NOMO-1 treated with dmso at 0.1 percent for 144 hours (cell line): ENCODE data around the gene DTWD2.

Experiments used
- DNase-seq: peaks from one replicate; lab custom pipeline; 2025; ENCODE audit not compliant: unreplicated experiment; lab: John Stamatoyannopoulos, UW

Gene DTWD2, protein sequence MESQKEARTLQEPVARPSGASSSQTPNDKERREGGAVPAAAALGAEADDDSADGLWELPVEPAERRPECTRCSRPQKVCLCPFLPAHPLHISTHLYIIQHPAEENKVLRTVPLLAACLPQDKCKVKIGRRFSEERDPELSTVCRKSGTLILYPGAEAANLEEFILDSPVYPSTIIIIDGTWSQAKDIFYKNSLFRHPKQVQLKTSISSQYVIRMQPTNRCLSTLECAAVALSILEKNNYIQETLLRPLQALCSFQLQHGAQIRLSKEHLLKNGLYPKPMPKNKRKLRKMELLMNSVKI

DNA sequence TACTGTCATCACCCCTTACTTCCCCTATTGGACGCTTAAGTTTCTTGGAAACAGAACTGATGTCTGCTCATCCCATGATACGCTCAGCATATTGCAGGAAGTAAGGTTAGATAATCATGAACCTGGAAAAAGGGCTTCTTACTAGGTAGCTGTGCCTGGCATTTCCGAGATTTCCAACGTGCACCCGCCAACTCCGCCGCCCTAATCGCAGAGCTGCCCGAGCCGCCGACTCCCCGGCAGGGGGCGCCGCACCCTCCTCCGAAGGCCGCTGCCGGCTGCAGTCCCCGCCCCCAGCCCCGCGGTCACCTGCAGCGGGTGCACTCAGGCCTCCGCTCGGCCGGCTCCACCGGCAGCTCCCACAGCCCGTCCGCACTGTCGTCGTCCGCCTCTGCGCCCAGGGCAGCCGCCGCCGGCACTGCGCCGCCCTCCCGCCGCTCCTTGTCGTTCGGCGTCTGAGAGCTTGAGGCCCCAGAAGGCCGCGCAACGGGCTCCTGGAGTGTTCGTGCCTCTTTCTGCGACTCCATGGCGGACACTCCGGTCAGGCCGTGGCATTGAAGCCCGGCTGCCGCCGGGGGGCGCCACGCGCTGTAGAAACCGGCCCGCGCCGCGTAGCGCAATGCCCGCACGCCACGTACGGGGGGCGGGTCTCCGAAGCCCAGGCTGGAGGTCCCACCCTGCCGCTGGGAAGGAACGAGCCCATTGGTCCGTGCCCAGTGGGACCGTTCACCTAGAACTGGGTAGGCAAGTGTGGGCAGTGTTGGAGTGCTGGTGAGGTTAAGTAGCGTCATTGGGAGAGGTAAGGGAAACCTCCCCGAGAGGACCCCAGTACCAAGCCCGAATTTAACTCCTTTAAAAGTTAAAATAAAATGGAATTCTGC, at the start of gene DTWD2:
DTWD2 (minus strand) TSS at position 560 of the 878 bp plus-strand sequence; CDS start at position 524, 36 bp downstream.
- DNase-seq: peak; percentile 81

DNA sequence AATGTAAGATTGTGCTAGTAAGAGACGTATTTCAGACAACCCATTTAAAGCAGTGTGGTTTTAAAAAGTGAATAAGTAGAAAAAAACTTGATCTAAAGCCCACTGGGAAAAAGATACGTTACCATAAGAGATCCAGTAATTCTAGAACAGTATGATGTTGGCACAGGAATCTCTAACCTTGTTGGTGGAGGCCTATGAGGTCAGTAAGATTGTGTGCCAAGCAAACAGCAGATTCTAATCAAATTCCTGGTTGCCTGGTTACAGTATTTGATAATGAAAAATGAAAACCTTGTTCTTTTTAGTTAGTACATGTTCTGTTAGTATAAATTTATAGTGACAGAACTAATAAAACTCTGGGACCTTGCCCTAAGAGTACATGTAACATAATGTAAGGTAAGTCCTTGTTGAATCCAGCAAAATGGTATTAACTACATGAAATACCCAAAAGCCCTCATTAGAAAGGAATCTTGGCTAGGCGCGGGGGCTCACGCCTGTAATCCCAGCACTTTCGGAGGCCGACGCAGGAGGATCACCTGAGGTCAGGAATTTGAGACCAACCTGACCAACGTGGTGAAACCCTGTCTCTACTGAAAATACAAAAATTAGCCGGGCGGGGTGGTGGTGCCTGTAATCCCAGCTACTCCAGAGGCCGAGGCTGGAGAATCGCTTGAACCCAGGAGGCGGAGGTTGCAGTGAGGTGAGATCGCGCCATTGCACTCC, 49.3 kb upstream of the DTWD2 start:
- DNase-seq: no peak

DNA sequence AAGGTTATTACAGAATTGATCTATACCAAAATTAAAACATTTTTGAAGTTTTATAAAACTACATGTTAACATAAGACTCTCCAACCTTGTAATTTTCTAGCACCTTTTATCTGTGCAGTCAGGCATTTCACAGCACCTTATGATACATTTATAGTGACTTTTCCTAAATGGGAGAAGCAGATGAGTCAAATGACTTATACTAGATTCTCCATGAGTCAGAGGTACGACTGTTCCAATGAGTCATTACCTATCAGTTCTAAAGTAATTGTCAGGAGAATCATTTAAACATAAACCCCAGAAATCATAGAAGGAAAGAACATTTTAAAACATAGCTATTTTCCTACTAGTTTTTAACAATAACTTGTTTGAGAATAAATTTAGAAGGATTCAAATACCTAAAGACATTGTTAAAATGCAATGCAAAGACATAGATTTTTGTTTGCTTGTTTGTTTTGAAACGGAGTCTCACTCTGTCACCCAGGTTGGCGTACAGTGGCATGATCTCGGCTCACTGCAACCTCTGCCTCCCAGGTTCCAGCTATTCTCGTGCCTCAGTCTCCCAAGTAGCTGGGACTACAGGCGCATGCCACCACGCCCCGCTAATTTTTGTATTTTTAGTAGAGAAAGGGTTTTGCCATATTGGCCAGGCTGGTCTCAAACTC, 47.9 kb upstream of the DTWD2 start:
- no peak for DNase-seq

DNA sequence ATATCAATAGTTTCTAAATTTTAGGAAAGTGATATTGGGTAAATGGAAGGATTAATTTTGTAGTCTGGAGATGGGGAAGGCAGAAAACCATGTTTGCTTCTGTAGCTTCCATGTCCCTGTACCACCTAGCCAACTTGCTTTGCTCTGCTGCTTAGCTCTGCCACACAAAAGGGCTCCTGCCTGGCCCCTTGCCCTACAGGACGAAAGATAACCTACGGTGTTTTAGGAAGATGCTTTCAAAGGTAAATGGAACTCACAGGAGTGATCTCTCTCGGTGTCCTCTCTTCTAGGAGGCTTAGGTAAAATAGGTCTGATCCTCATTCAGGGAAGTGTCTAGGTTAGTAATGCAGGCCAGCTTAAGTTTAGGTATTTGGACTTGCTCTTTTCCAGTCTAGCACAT, 44.8 kb upstream of the DTWD2 start:
- no peak for DNase-seq

DNA sequence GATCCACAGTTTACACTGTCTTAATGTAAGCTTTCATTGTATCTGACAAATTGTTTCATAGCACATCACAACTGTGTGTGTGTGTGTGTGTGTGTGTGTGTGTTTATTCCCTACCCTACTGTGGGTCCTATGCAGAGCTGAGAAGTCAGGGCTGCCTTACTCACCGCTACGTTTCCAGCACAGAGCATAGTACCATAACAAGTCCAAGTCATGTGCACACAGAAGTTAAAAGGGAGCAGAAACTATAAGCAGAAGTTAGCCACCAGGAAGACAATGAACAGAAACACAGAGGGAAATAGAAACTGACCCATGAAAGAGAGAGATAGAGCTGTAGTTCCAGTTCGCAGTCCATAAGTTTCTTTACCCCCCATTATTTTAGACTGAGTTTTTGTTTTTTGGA, 44.3 kb upstream of the DTWD2 start:
- DNase-seq: peak; percentile 50

DNA sequence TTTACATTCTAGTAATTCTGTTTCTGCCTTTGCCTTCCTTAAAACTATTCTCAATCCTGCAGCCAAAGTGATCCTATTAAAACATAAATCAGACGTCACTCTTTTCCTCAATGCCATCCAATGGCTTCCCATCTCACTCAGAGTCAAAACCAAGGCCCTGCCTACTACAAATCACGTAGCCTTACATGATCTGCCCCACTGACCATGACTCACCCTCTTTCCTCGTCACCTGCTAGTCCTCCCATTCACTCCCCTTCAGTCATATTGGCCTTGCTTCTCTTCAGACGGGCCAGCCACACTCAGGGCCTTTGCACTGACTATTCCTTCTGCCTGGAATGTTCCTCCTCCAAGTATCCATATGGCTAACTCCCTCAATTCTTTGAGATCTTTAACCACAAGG, 43.6 kb upstream of the DTWD2 start:
- DNase-seq: no peak

DNA sequence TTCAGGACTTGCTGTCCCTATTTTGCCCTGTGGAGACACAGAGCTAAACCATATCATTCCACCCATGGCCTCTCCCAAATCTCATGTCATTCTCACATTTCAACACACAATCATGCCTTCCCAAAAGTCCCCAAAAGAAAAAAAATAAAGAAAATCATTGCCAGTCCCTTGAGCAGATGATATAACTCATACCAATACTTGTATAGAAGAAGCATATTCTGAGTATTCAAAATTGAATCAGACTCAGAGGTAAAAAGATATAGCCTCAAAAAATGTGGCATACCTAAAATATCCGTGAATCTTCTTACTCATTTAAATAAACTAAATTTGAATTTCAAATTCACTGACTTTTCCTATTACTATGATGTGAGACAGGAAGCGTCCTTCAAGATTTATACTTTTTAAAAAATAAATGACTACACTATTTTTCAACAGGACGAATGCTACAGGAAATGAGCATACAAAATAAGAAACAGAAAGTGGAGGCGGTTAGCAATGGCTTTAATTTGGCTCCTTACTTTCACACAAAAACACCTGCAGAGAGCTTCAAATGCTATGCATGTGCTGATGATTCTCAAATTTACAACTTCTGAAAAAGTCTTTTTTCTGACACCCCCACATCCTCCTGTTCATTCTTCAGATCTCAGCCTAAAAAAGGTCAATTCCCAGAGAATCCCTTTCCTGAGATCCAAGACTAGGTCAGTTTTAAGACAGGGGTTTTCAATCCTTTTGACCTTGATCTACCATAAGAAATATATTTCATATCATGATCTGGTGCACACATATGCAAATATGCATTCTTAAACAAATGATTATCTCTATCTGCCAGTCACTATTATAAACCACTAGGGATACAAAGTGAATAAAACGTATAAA, 42.9 kb upstream of the DTWD2 start:
- no peak for DNase-seq

DNA sequence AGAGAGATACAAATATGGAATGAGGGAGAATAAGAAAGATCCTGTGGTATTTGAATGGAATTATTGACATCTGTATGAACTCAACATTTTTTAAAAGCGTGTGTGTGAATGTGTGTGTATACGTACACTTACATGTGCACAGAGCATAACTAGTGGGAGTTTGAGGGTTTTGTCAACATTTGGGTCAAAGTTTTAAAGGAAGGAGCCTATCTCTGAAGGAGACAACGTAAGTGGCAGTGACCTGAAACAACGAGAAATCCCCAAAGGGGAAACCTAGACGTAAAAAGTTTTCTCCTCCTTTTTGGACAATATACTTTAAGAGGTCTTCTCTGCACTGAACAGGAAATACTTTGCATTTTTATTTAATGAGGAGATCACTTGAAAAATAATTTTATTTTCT, 40.2 kb upstream of the DTWD2 start:
- no peak for DNase-seq

DNA sequence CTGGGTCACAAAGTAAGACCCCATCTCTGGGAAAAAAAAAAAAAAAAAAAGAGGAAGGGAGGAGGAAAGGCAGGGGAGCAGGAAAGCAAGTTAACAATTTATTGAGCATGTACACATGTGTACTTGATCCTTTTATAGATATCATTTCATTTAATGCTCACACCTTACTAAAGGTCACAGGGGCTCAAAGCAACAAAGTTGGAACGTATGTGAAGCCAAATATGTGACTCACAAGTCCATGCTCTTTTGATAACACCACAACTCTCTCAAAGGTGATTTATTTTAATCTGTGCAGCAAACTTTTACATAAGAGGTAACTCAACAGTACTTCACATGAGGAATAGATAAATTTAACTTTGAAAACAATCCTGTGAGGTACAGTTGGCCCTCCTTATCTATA, 34.4 kb upstream of the DTWD2 start:
- no peak for DNase-seq

DNA sequence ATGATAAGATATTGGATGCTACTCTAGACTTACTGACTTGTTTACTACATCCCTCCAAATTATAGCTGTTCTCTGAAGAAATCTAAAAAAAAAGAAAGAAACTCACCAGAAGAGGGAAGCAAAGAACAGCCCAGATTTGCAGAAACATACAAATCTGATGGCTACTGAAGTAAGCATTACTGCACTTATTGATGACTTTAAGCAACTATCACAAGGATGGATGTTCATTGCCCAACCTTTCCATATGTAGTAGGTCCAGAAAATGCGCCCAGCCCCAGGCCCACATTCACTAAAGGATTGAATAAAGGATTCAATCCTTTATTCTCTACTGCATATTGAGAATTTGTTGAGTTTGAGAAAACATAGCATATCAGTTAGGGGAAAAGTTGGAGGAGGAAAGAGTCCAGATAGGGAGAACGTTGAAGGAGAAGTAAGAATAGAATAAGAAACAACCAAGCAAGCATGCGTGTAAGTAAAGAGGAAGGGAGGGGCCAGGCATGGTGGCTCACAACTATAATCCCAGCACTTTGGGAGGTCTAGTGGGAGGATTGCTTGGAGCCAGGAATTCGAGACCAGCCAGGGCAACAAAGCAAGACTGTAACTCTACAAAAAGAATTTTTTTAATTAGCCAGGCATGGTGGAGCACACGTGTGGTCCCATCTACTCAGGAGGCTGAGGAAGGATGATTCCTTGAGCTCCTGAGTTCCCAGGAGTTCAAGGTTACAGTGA, 33.8 kb upstream of the DTWD2 start:
- DNase-seq: peak; percentile 33

DNA sequence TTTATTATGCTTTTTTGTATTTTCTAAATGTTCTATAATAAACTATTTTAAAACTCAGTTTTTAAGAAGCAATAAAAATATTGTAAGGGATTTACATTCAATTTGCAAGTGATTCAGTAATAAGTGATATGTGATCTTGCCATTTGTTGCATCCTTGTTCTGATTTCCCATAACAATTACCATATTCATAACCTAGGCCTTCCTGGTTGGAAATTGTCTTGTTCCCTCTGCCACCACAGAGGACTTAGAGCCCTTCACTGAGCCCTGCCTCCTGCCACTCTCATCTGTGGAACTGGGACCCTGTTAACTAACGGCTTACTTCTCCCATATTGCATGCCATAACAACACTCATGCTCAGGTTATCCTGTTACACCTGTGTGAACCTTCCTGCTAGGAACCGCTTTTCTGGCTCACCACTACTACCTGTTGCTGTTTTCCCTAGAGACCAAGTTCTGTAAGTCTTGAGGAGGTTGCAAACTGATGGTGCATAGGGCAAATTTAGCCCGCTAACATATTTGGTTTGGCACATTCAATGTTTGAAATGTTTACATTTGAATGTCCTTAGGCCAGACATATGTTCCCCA, 32.9 kb upstream of the DTWD2 start:
- no peak for DNase-seq

DNA sequence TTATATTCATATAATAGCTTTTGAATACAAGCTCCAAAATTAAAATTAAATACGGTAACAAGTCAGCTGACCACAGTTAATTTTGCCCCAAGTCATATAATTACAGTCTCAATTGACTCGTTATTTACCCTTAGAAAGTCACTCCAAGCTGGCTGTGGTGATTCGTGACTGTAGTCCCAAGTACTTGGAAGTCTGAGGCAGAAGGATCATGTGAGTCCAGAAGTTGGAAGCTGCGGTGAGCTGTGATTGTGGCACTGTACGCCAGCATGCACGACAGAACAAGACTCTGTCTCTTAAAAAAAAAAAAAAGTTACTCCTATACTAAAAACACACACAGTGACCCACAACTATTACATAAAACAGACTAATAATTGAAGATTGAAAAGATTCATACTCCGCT, 31.6 kb upstream of the DTWD2 start:
- DNase-seq: no peak

DNA sequence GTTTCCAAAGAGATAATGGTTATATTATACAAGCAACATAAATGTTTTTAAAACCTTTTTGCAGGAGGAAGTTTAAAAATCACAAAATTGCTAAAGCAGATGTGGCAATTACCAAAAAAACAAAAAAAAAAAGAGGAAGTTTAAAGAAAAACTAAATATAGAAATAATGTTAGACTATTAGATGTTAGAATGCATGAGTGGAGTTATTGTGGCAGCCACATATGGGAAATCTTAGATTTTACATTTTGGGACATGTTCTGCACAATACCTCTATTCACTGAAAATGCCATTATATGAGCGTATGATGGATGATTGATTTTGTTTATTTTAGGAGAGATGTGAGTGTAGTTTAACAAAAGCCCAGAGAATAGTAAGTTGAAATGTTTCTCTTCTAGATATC, 31.2 kb upstream of the DTWD2 start:
- peak; percentile 57 for DNase-seq

DNA sequence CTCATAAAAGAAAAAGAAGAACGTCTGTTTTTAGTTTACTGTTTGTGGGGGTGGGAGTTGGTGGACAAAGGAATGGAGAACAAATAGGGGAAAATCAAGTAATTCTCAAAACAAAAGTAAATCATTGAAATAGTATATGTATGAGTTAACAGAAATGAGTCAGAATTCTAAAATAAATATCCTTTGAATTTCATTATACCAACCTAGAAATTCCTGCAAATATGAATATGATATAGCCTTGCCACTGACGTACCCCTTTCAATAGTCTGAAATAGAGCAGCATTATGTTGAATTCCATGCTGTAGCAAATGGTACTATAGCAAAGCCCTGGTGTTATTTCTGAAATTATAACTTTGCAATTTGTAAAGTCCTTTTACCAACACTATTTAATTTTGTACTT, 29.6 kb upstream of the DTWD2 start:
- DNase-seq: no peak

DNA sequence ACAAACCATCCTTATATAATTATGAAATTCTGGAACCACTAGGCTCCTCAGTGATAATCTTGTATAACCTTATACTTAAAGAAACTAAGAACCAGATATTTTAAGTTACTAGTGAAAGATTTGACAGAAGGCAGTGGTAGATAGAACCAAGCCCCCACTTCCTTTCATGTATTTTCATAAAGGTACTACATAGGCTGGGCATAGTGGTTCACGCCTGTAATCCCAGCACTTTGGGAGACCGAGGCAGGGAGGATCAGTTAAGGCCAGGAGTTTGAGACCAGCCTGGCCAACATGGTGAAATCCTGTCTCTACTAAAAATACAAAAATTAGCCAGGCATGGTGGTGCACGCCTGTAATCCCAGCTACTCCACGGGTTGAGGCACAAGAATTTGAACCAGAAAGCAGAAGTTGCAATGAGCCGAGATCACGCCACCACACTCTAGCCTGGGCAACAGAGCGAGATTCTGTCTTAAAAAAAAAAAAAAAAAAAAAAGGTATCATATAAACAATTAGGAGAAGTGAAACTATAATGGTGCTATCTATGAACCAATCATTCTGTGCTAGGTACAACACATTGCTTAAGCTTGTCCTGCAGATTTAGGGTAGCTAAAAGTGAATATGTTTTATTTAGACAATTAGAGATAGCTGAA, 27.9 kb upstream of the DTWD2 start:
- peak; percentile 57 for DNase-seq

DNA sequence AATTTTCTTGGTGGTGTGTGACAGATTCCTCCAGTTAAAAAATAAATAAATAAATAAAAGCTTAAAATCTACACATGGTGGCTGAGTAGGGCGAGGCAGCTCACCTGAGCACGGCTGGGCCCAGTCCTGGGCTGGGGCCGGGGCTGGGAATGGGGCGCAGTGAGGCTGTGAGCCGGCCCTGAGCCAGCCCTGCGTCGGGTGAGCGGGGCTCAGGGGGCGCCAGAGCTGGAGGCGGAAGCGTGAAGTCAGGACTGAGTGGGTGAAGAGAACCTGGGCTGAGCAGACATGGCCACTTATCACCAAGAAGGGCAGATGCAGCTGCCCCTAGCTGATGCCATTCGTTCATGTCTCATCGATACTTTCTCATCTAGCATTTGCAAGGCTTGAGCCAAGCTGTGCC, 22.8 kb upstream of the DTWD2 start:
- DNase-seq: no peak

DNA sequence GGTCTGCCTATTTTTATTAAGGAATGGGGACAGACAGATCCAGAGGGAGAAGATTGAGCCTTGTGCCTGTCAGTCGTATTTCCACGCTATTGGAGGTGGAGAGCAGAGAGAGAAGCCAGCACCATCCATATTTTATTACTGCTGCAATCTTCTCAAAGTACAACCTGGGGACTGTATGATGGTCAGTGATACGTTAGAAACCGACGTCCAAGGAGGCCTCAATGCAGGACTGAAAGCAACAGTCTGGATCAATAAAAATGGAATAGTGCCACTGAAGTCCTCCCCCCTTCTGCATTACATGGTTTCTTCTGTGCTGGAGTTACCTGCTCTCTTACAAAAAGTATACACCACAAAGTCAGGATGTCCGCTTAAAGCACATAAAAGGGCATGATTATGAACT, 21.9 kb upstream of the DTWD2 start:
- DNase-seq: no peak

DNA sequence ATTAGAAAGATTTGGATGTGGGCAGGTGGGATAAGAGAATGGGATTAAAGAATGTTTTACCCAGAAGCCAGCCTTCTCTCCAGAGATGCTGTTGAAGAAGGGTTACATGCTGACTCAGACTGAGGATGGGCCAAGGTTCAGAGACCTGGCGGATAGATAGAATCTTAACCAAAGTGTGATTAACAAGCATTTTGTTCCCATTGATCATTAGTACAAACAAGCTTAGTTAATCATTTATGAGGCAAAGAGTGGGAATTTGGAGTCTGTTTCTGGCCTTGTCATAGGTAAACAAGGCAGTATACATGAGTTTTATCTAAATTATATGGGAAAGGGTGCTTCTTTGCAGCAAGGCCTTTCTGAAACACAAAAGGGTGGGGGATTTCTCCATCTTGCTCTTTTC, 20.8 kb upstream of the DTWD2 start:
- no peak for DNase-seq

DNA sequence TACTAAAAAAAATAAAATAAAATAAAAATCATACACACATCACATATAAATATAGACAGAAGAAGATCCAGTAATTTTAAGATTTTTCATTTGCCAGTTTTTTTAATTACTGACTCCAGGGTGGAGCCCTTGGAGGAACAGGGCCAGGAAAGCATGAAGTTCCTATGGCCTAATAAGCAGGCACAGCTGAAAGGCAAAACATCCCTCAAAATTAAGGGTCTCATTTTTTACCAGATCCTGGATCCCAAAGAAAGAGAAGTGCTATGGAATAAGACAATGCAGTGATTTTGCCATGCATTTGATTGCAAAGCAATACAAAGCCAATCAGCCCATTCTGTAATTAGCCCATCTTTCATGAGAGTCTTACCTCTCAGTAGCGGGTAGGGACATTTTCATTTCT, 11.3 kb upstream of the DTWD2 start:
- no peak for DNase-seq
